Upper lobe of left lung (tissue), 6 donors: ENCODE measurements around the gene JDP2. TPM values are rescaled to one million over a fixed set of nuclear protein-coding genes. Genes with fewer than 3 reads are reported as not detected.

Experiments
- ATAC-seq, 2 donors: fragments of 200-7000 bp; cut with Tn5 transposase; one replicate each; pipeline ENCODE4 v1.9.1; 2022; ENCODE audit warnings: mild to moderate bottlenecking in 2 of 2, moderate library complexity in 2 of 2; ENCODE audit not compliant: low FRiP score in 2 of 2
- DNase-seq, 2 donors: peaks; one replicate each; pipeline ENCODE4 v3.0.0-alpha.2; 2019 to 2020
- H3K27ac ChIP-seq, 4 donors: fragments of 200-600 bp; sonication (generic); one replicate each; pipeline ENCODE4 v1.5.1; 2016 to 2019
- H3K27me3 ChIP-seq, 4 donors: fragments of 200-600 bp; sonication (generic); one replicate each; pipeline ENCODE4 v1.5.1; 2017 to 2019
- H3K36me3 ChIP-seq, 4 donors: fragments of 200-600 bp; sonication (generic); one replicate each; pipeline ENCODE4 v1.5.1; 2016 to 2019
- H3K4me1 ChIP-seq, 4 donors: fragments of 200-600 bp; sonication (generic); one replicate each; pipeline ENCODE4 v1.5.1; 2018 to 2019
- H3K4me3 ChIP-seq, 4 donors: fragments of 200-600 bp; sonication (generic); one replicate each; pipeline ENCODE4 v1.5.1; 2017 to 2019; ENCODE audit warnings: mild to moderate bottlenecking in 2 of 4, moderate library complexity in 1 of 4
- H3K9me3 ChIP-seq, 4 donors: fragments of 200-600 bp; sonication (generic); one replicate each; pipeline ENCODE4 v1.5.1; 2018 to 2019
- EP300 ChIP-seq, 4 donors: sonication (generic); formaldehyde crosslinking; IDR thresholded peaks; one replicate each; pipeline ENCODE4 v1.5.1; 2017; ENCODE audit warnings: antibody characterized with exemption in 4 of 4, control low read depth in 2 of 4
- POLR2A ChIP-seq, 4 donors: fragments of 450-650 bp; IDR thresholded peaks; one replicate each; pipeline ENCODE4 v1.5.1; 2016 to 2017; ENCODE audit warnings: antibody characterized with exemption in 4 of 4, mild to moderate bottlenecking in 2 of 4
- POLR2AphosphoS5 ChIP-seq, 2 donors: sonication (generic); formaldehyde crosslinking; IDR thresholded peaks; one replicate each; pipeline ENCODE4 v1.5.1; 2017; ENCODE audit warnings: antibody characterized with exemption in 2 of 2
- WGBS, 2 donors: methylation state at CpG; one replicate each; pipeline ENCODE4 v1.1.5; 2017 to 2018; 5-methylcytosine and 5-hydroxymethylcytosine counted together
- total RNA-seq, 6 donors: library from RNA; depleted of rRNA in 4 of 6; stranded (reverse); fragments of >200 nt in 4 of 6; gene quantifications; one replicate each; pipeline versions ENCODE4 v1.1.0 to v1.2.1, GENCODE V29; 2016 to 2021
- TF ChIP-seq, protein P1 (sequence below), 6 experiments: fragments of 450-650 bp in 4 of 6; fragments of 200-600 bp in 2 of 6; sonication (generic) in 2 of 6; IDR thresholded peaks; one replicate each; pipeline ENCODE4 v1.5.1; 2016 to 2019; ENCODE audit warnings: antibody characterized with exemption in 6 of 6
- donor health status: DM: no; HTN: no; CAD: no; lungs with moderate emphysema.
- donor health status: DM: no; HTN: yes; CAD: no; lungs with severe emphysema.

Gene JDP2
- total RNA-seq, 6 donors from 2014 or later = 60.5 to 150 (median 110) TPM

GRCh38 chr14:75399843-75400775 is 27.7 kb upstream of the JDP2 start:
- H3K27ac ChIP-seq = peak overlapping the region; percentile 48 to 79 (median 69)
- ATAC-seq (peak; percentile 77 to 90), DNase-seq (peak in 1 of 2 donors; percentile 96)
- no peaks in the 10 kb centered on the region for H3K9me3 ChIP-seq
- H3K27me3 ChIP-seq = no peaks in the 10 kb centered on the region
- peaks cover 21 to 32% (median 27%) of the 10 kb centered on the region in 4 donors for H3K4me1 ChIP-seq
- TF ChIP-seq, protein P1, sequence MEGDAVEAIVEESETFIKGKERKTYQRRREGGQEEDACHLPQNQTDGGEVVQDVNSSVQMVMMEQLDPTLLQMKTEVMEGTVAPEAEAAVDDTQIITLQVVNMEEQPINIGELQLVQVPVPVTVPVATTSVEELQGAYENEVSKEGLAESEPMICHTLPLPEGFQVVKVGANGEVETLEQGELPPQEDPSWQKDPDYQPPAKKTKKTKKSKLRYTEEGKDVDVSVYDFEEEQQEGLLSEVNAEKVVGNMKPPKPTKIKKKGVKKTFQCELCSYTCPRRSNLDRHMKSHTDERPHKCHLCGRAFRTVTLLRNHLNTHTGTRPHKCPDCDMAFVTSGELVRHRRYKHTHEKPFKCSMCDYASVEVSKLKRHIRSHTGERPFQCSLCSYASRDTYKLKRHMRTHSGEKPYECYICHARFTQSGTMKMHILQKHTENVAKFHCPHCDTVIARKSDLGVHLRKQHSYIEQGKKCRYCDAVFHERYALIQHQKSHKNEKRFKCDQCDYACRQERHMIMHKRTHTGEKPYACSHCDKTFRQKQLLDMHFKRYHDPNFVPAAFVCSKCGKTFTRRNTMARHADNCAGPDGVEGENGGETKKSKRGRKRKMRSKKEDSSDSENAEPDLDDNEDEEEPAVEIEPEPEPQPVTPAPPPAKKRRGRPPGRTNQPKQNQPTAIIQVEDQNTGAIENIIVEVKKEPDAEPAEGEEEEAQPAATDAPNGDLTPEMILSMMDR (IDR thresholded peaks at IDR 0.05) = no peak
- TF ChIP-seq POLR2A (IDR thresholded peaks at IDR 0.05) (no peak), POLR2AphosphoS5 (IDR thresholded peaks at IDR 0.05) (peak; percentile 48 to 58), EP300 (IDR thresholded peaks at IDR 0.05) (peak in 1 of 4 donors; percentile 37)
- WGBS, 2 donors = 27 to 35% methylated on average over 7 of the region's 7 CpGs
- H3K4me3 ChIP-seq = no peak overlapping the region
- no peaks in the 10 kb centered on the region for H3K36me3 ChIP-seq

GRCh38 chr14:75401361-75401760 is 26.5 kb upstream of the JDP2 start:
- DNase-seq (no peak), ATAC-seq (peak; percentile 39 to 89)
- peak overlapping the region; percentile 48 to 79 (median 69) for H3K27ac ChIP-seq
- 58 to 63% methylated on average over 10 of the region's 10 CpGs for WGBS, 2 donors
- no peaks in the 10 kb centered on the region for H3K9me3 ChIP-seq
- TF ChIP-seq, protein P1 (IDR thresholded peaks at IDR 0.05) = no peak
- no peak for TF ChIP-seq POLR2A (IDR thresholded peaks at IDR 0.05)
- no peak for TF ChIP-seq EP300 (IDR thresholded peaks at IDR 0.05)
- TF ChIP-seq POLR2AphosphoS5 (IDR thresholded peaks at IDR 0.05) = no peak
- H3K4me3 ChIP-seq = no peak overlapping the region
- no peaks in the 10 kb centered on the region for H3K27me3 ChIP-seq
- H3K36me3 ChIP-seq = no peaks in the 10 kb centered on the region
- peaks cover 21 to 35% (median 27%) of the 10 kb centered on the region in 4 donors for H3K4me1 ChIP-seq

DNA sequence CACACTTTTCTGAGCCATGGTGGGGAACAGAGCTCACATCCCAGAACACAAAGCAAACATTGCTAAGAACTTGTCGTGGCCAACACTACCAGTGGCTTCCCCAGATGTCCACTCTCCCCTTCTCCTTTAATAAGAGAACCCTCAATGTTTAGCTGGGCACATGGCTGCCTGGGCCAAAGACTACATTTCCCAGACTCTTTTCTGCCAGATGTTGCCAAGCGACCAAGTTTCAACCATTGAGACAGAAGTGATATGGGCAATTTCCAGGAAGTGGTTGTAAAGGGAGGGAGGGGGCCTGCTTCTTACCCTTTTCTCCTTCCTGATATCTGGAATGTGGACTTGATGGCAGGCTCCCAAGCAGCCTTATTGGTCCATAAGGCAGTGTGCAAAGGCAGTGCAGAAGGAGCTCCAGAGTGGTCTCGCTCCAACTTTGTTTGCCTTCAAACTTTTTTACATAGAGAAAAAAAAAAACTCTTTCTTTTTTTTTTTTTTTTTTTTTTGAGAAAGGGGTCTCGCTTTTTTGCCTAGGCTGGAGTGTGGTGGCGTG is 24.9 kb upstream of the JDP2 start:
- H3K4me1 ChIP-seq = peaks cover 21 to 35% (median 27%) of the 10 kb centered on the region in 4 donors
- ATAC-seq = no peak
- H3K27me3 ChIP-seq = no peaks in the 10 kb centered on the region
- WGBS, 2 donors = 89 to 90% methylated on average over 5 of the region's 5 CpGs
- H3K27ac ChIP-seq = no peak overlapping the region
- no peaks in the 10 kb centered on the region for H3K9me3 ChIP-seq
- TF ChIP-seq POLR2AphosphoS5 (IDR thresholded peaks at IDR 0.05) (no peak), POLR2A (IDR thresholded peaks at IDR 0.05) (no peak), EP300 (IDR thresholded peaks at IDR 0.05) (no peak)
- TF ChIP-seq, protein P1 (IDR thresholded peaks at IDR 0.05) = no peak
- no peak for DNase-seq
- H3K36me3 ChIP-seq = no peaks in the 10 kb centered on the region
- no peak overlapping the region for H3K4me3 ChIP-seq

- WGBS, 2 donors = 67 to 70% methylated on average over 4 of the region's 4 CpGs
- peaks cover 14 to 31% (median 21%) of the 10 kb centered on the region in 4 donors for H3K4me1 ChIP-seq
- no peaks in the 10 kb centered on the region for H3K27me3 ChIP-seq
- ATAC-seq (no peak), DNase-seq (peak in 1 of 2 donors; percentile 79)
- H3K36me3 ChIP-seq = no peaks in the 10 kb centered on the region
- TF ChIP-seq, protein P1 (IDR thresholded peaks at IDR 0.05) = no peak
- TF ChIP-seq POLR2AphosphoS5 (IDR thresholded peaks at IDR 0.05) (no peak), POLR2A (IDR thresholded peaks at IDR 0.05) (no peak), EP300 (IDR thresholded peaks at IDR 0.05) (no peak)
- H3K4me3 ChIP-seq = no peak overlapping the region
- H3K27ac ChIP-seq = no peak overlapping the region
- no peaks in the 10 kb centered on the region for H3K9me3 ChIP-seq
These were observed 23.0 kb upstream of the JDP2 start for GRCh38 chr14:75404847-75405246.
